ENCODE results near the gene NDUFS5. TPM values are rescaled to one million over a fixed set of nuclear protein-coding genes. Genes with fewer than 3 reads are reported as not detected.

The NDUFS5 gene
- total RNA-seq, 2 donors from 2014 or later, result 86.6 to 94.0 TPM

- Mint-ChIP-seq H3K36me3 (ENCODE audit: low read depth) (peaks cover 2% of the 10 kb centered on the region), H3K27ac (peak overlapping the region; percentile 51), H3K4me1 (peaks cover 10% of the 10 kb centered on the region), H3K4me3 (peak overlapping the region; percentile 87), H3K27me3 (peaks cover 46% of the 10 kb centered on the region)
- ATAC-seq (no peak), DNase-seq (no peak)
- H3K9me3 ChIP-seq (ENCODE audit: control insufficient read depth, low read length, poor library complexity, severe bottlenecking), result no peaks in the 10 kb centered on the region
These were observed 56.8 kb downstream of the NDUFS5 start for GRCh38 chr1:39082811-39083576.

GRCh38 chr1:39084191-39084590, 58.0 kb downstream of the NDUFS5 start:
- H3K27ac Mint-ChIP-seq, result no peak overlapping the region
- ATAC-seq, result no peak
- DNase-seq, result no peak
- H3K36me3 Mint-ChIP-seq (ENCODE audit: low read depth), result peaks cover 2% of the 10 kb centered on the region
- H3K4me3 Mint-ChIP-seq, result no peak overlapping the region
- no peaks in the 10 kb centered on the region for H3K9me3 ChIP-seq (ENCODE audit: control insufficient read depth, low read length, poor library complexity, severe bottlenecking)
- peaks cover 10% of the 10 kb centered on the region for H3K4me1 Mint-ChIP-seq
- peaks cover 46% of the 10 kb centered on the region for H3K27me3 Mint-ChIP-seq

Other genes with a start within 250 kb of the NDUFS5 start
- gene RRAGC, start 166.6 kb upstream of the NDUFS5 start, total RNA-seq, result 10 to 100 TPM; 15.8 to 16.9 TPM
- gene MYCBP, start 153.0 kb upstream of the NDUFS5 start, total RNA-seq, result 1 to 10 TPM; 4.9 to 9.8 TPM
- not detected for gene GJA9, start 144.8 kb upstream of the NDUFS5 start, total RNA-seq
- not detected for gene RHBDL2, start 84.5 kb upstream of the NDUFS5 start, total RNA-seq
- gene AKIRIN1, start 35.1 kb upstream of the NDUFS5 start, total RNA-seq, result 10 to 100 TPM; 74.2 to 82.1 TPM
- gene MACF1, start 178.3 kb downstream of the NDUFS5 start, total RNA-seq, result 100 to 1,000 TPM; 510 to 525 TPM

Measured in T-helper 17 cell (primary cell).